Loucy (cell line): Measurements from ENCODE around the gene HSF2BP.

Experiments used
- H2AFZ ChIP-seq: fragments of 200-600 bp; sonication (generic); 2 replicates; pipeline ENCODE4 v1.6.0; 2016; ENCODE audit warnings: antibody characterized with exemption, mild to moderate bottlenecking, low read length, moderate library complexity
- H3F3A ChIP-seq: fragments of 200-600 bp; 2 replicates; pipeline ENCODE4 v1.6.0; 2016; ENCODE audit warnings: antibody characterized with exemption, low read depth, mild to moderate bottlenecking
- H3K27me3 ChIP-seq: fragments of 200-600 bp; sonication (generic); 2 replicates; pipeline ENCODE4 v1.6.1; 2014; ENCODE audit warnings: low read length, mild to moderate bottlenecking; ENCODE audit not compliant: insufficient read depth, poor library complexity, severe bottlenecking
- H3K36me3 ChIP-seq: fragments of 200-600 bp; sonication (generic); 2 replicates; pipeline ENCODE4 v1.6.1; 2016; ENCODE audit warnings: low read length; ENCODE audit not compliant: insufficient read depth
- H3K4me1 ChIP-seq: fragments of 200-600 bp; sonication (generic); 2 replicates; pipeline ENCODE4 v1.5.1; 2014; ENCODE audit warnings: low read length, mild to moderate bottlenecking; ENCODE audit not compliant: insufficient read depth, poor library complexity, severe bottlenecking
- H3K4me2 ChIP-seq: fragments of 200-600 bp; sonication (generic); 2 replicates; pipeline ENCODE4 v1.6.0; 2014; ENCODE audit warnings: antibody characterized with exemption, low read length, low read depth, mild to moderate bottlenecking; ENCODE audit not compliant: poor library complexity, severe bottlenecking
- H3K4me3 ChIP-seq: fragments of 200-600 bp; sonication (generic); 2 replicates; pipeline ENCODE4 v1.5.1; 2014; ENCODE audit warnings: low read length, mild to moderate bottlenecking, mixed read lengths; ENCODE audit not compliant: poor library complexity, severe bottlenecking
- H3K79me2 ChIP-seq: fragments of 200-600 bp; sonication (generic); 2 replicates; pipeline ENCODE4 v1.6.1; 2014; ENCODE audit warnings: low read length; ENCODE audit not compliant: insufficient read depth
- H3K9ac ChIP-seq: fragments of 200-600 bp; sonication (generic); 2 replicates; pipeline ENCODE4 v1.6.0; 2014; ENCODE audit warnings: mild to moderate bottlenecking, low read depth, low read length, moderate library complexity; ENCODE audit not compliant: poor library complexity, severe bottlenecking
- H3K9me2 ChIP-seq: fragments of 200-600 bp; sonication (generic); replicated peaks from 2 replicates; pipeline ENCODE4 v1.6.1; 2016; ENCODE audit warnings: low read depth, low read length, mixed read lengths
- H3K9me3 ChIP-seq: fragments of 200-600 bp; sonication (generic); 2 replicates; pipeline ENCODE4 v1.6.1; 2014; ENCODE audit warnings: mild to moderate bottlenecking, antibody characterized with exemption, low read length, low read depth; ENCODE audit not compliant: insufficient read depth
- H4K20me1 ChIP-seq: fragments of 200-600 bp; sonication (generic); 2 replicates; pipeline ENCODE4 v1.6.0; 2014; ENCODE audit warnings: antibody characterized with exemption, low read length, mild to moderate bottlenecking; ENCODE audit not compliant: insufficient read depth, poor library complexity, severe bottlenecking
- EZH2phosphoT487 ChIP-seq: fragments of 200-600 bp; IDR thresholded peaks from 2 replicates; pipeline ENCODE4 v1.6.1; 2018; ENCODE audit warnings: antibody characterized with exemption, mild to moderate bottlenecking, moderate library complexity, borderline replicate concordance
- TF ChIP-seq, protein P1 (sequence below): fragments of 200-600 bp; sonication (generic); conservative IDR thresholded peaks from 2 replicates; pipeline ENCODE4 v1.5.1; 2014; ENCODE audit warnings: mild to moderate bottlenecking, antibody characterized with exemption, low read length

The HSF2BP gene

DNA sequence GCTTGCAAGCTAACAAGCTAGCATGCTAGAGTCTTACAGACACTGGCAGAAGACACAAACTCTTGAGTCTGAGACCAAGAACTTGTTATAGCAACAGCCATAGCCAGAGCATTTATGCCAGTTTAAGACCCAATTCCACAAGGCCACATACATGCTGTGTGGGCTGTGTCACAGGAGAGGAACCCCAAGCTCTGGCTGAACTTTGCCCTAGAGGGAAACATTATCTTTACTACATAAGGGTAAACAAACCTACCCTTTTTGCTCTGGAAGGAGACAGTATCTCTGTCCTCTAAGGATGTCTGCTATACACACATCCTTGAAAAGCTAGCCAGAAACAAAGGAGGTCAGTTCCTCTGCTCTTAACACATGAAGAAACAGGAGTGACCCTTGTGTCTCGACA is 70.3 kb downstream of the HSF2BP start:
- no peaks in the 10 kb centered on the region for H3F3A ChIP-seq
- H3K36me3 ChIP-seq = no peaks in the 10 kb centered on the region
- no peak overlapping the region for H3K4me2 ChIP-seq
- TF ChIP-seq, protein P1, sequence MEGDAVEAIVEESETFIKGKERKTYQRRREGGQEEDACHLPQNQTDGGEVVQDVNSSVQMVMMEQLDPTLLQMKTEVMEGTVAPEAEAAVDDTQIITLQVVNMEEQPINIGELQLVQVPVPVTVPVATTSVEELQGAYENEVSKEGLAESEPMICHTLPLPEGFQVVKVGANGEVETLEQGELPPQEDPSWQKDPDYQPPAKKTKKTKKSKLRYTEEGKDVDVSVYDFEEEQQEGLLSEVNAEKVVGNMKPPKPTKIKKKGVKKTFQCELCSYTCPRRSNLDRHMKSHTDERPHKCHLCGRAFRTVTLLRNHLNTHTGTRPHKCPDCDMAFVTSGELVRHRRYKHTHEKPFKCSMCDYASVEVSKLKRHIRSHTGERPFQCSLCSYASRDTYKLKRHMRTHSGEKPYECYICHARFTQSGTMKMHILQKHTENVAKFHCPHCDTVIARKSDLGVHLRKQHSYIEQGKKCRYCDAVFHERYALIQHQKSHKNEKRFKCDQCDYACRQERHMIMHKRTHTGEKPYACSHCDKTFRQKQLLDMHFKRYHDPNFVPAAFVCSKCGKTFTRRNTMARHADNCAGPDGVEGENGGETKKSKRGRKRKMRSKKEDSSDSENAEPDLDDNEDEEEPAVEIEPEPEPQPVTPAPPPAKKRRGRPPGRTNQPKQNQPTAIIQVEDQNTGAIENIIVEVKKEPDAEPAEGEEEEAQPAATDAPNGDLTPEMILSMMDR = no peak
- no peak for TF ChIP-seq EZH2phosphoT487
- no peak overlapping the region for H2AFZ ChIP-seq
- H4K20me1 ChIP-seq = no peaks in the 10 kb centered on the region
- no peaks in the 10 kb centered on the region for H3K9me3 ChIP-seq
- no peaks in the 10 kb centered on the region for H3K9me2 ChIP-seq
- H3K4me1 ChIP-seq = no peaks in the 10 kb centered on the region
- H3K4me3 ChIP-seq = no peak overlapping the region
- H3K79me2 ChIP-seq = no peaks in the 10 kb centered on the region
- H3K27me3 ChIP-seq = no peaks in the 10 kb centered on the region
- H3K9ac ChIP-seq = no peak overlapping the region

GRCh38 chr21:43585924-43586413 is 73.3 kb downstream of the HSF2BP start:
- Histone ChIP-seq H3K4me3 (no peak overlapping the region), H3K36me3 (no peaks in the 10 kb centered on the region), H3K4me2 (no peak overlapping the region), H4K20me1 (no peaks in the 10 kb centered on the region), H3K9ac (no peak overlapping the region), H3K79me2 (no peaks in the 10 kb centered on the region), H3K9me3 (no peaks in the 10 kb centered on the region), H2AFZ (no peak overlapping the region), H3F3A (no peaks in the 10 kb centered on the region), H3K9me2 (no peaks in the 10 kb centered on the region), H3K4me1 (no peaks in the 10 kb centered on the region), H3K27me3 (no peaks in the 10 kb centered on the region)
- TF ChIP-seq EZH2phosphoT487 = no peak
- TF ChIP-seq, protein P1 = no peak

DNA sequence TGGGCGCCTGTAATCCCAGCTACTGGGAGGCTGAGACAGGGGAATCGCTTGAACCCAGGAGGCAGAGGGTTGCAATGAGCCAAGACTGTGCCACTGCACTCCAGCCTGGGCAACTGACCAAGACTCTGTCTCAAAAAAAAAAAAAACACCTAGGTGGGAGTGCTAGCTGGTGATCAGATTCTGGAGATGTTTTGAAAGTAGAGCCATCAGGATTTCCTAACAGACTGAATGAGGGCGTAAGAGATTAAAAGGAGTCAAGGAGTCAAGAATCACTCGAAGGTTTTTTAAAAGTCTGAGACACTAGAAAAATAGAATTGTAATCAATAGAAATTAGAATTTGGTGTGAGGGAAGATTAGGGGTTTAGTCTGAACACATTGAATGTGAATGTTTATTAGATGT is 73.8 kb downstream of the HSF2BP start:
- H2AFZ ChIP-seq = no peak overlapping the region
- H3K9ac ChIP-seq = no peak overlapping the region
- H3K27me3 ChIP-seq = no peaks in the 10 kb centered on the region

More for the DNA sequence above, 73.8 kb downstream of the HSF2BP start:
- Histone ChIP-seq H3K9me3 (no peaks in the 10 kb centered on the region), H3K4me2 (no peak overlapping the region), H3K36me3 (no peaks in the 10 kb centered on the region), H3K4me3 (no peak overlapping the region), H3F3A (no peaks in the 10 kb centered on the region), H3K79me2 (no peaks in the 10 kb centered on the region), H3K9me2 (no peaks in the 10 kb centered on the region), H3K4me1 (no peaks in the 10 kb centered on the region), H4K20me1 (no peaks in the 10 kb centered on the region)
- TF ChIP-seq EZH2phosphoT487 = no peak
- TF ChIP-seq, protein P1 = no peak
